SK-N-SH (cell line): ENCODE results near the gene PIEZO2. TPM values are rescaled to one million over a fixed set of nuclear protein-coding genes. Genes with fewer than 3 reads are reported as not detected.
"Not testable (repeated sequence)": the region's sequence is repeated elsewhere in the genome, so short reads cannot be mapped to it uniquely, and the experiment has no call there.

ENCODE experiments used
- CTCF ChIA-PET: fragments of 300-600, 350-600 bp; formaldehyde crosslinking; extraction: SDS; loops from one replicate; lab custom pipeline; 2021; lab: Yijun Ruan, JAX
- POLR2A ChIA-PET: fragments of 350-600 bp; sonication (Branson Sonifier 250); formaldehyde crosslinking; extraction: SDS; loops from one replicate; lab custom pipeline; 2020; ENCODE audit warnings: antibody characterized with exemption, inconsistent platforms; lab: Yijun Ruan, JAX
- DNase-seq: peaks from one replicate; pipeline ENCODE4 v3.0.0; 2012
- H2AFZ ChIP-seq: fragments of 200-600 bp; sonication (generic); 2 replicates; pipeline ENCODE4 v1.8.1; 2016; ENCODE audit warnings: antibody characterized with exemption, mild to moderate bottlenecking, low read depth
- H3F3A ChIP-seq: fragments of 200-600 bp; sonication (generic); replicated peaks from 2 replicates; pipeline ENCODE3; 2016; ENCODE audit warnings: antibody characterized with exemption, mild to moderate bottlenecking; ENCODE audit not compliant: insufficient read depth
- H3K27ac ChIP-seq, 2 experiments: fragments of 200-500 bp in 1 of 2; fragments of 200-600 bp in 1 of 2; sonication (Bioruptor generic) in 1 of 2; sonication (generic), shearing (Covaris generic) in 1 of 2; 2 replicates each; pipeline versions ENCODE4 v1.5.1 to v1.6.1; 2014 to 2016; ENCODE audit warnings: low read depth in 2 of 2, inconsistent platforms in 1 of 2, low read length in 1 of 2, mild to moderate bottlenecking in 1 of 2, mixed read lengths in 1 of 2
- H3K27me3 ChIP-seq: fragments of 200-600 bp; sonication (generic), shearing (Covaris generic); 2 replicates; pipeline ENCODE4 v1.6.1; 2016; ENCODE audit warnings: mixed run types; ENCODE audit not compliant: insufficient read depth
- H3K36me3 ChIP-seq, 2 experiments: fragments of 200-500 bp in 1 of 2; fragments of 200-600 bp in 1 of 2; sonication (Bioruptor generic) in 1 of 2; sonication (generic) in 1 of 2; replicated peaks in 1 of 2; 2 replicates each; pipeline versions ENCODE3 to v1.5.1; 2014 to 2016; ENCODE audit warnings: low read length in 1 of 2, mild to moderate bottlenecking in 1 of 2; ENCODE audit not compliant: insufficient read depth in 2 of 2, control insufficient read depth in 1 of 2
- H3K4me1 ChIP-seq, 2 experiments: fragments of 200-500 bp in 1 of 2; fragments of 200-600 bp in 1 of 2; sonication (Bioruptor generic) in 1 of 2; sonication (generic), shearing (Covaris generic) in 1 of 2; 2 replicates each; pipeline versions ENCODE4 v1.5.1 to v1.6.1; 2014 to 2016; ENCODE audit warnings: low read depth in 1 of 2, low read length in 1 of 2, mixed run types in 1 of 2; ENCODE audit not compliant: insufficient read depth in 2 of 2, control insufficient read depth in 1 of 2
- H3K4me2 ChIP-seq: fragments of 200-600 bp; sonication (generic), shearing (Covaris generic); 2 replicates; pipeline ENCODE4 v1.6.1; 2017; ENCODE audit warnings: mixed run types
- H3K4me3 ChIP-seq, 2 experiments: fragments of 200-500 bp in 1 of 2; fragments of 200-600 bp in 1 of 2; sonication (Bioruptor generic) in 1 of 2; sonication (generic), shearing (Covaris generic) in 1 of 2; 2 replicates each; pipeline versions ENCODE4 v1.5.1 to v1.8.1; 2014 to 2016; ENCODE audit warnings: low read depth in 2 of 2, inconsistent platforms in 1 of 2, low read length in 1 of 2, mild to moderate bottlenecking in 1 of 2, mixed read lengths in 1 of 2, moderate library complexity in 1 of 2
- H3K79me2 ChIP-seq: fragments of 200-600 bp; sonication (generic); 2 replicates; pipeline ENCODE4 v1.8.1; 2017; ENCODE audit warnings: mild to moderate bottlenecking; ENCODE audit not compliant: insufficient read depth
- H3K9ac ChIP-seq: fragments of 200-600 bp; sonication (generic); 2 replicates; pipeline ENCODE4 v1.6.1; 2017; ENCODE audit warnings: mixed run types
- H3K9me2 ChIP-seq: fragments of 200-600 bp; sonication (generic); 2 replicates; pipeline ENCODE4 v1.6.1; 2017; ENCODE audit warnings: mixed run types
- H3K9me3 ChIP-seq: fragments of 200-600 bp; sonication (generic); 2 replicates; pipeline ENCODE4 v1.6.1; 2017; ENCODE audit warnings: mixed run types, mild to moderate bottlenecking, moderate library complexity
- H4K20me1 ChIP-seq: fragments of 200-600 bp; sonication (generic); 2 replicates; pipeline ENCODE4 v1.6.1; 2017; ENCODE audit warnings: mild to moderate bottlenecking, mixed run types; ENCODE audit not compliant: insufficient read depth
- CHD2 ChIP-seq: fragments of 150-350 bp; IDR thresholded peaks from 2 replicates; pipeline ENCODE4 v1.6.1; 2018; ENCODE audit warnings: low read length; ENCODE audit not compliant: partially characterized antibody
- ELF1 ChIP-seq: IDR thresholded peaks from 2 replicates; pipeline ENCODE4 v1.4.0; 2012
- EP300 ChIP-seq, 2 experiments: IDR thresholded peaks; 2 replicates each; pipeline versions ENCODE4 v1.4.0 to v1.6.1; 2012; ENCODE audit warnings: borderline replicate concordance in 1 of 2, low read depth in 1 of 2, low read length in 1 of 2
- EZH2phosphoT487 ChIP-seq: fragments of 200-600 bp; sonication (generic); IDR thresholded peaks from 2 replicates; pipeline ENCODE4 v1.6.1; 2017; ENCODE audit warnings: low read depth, mixed run types, mild to moderate bottlenecking, antibody characterized with exemption, moderate library complexity, borderline replicate concordance
- FOXJ3 ChIP-seq: sonication (generic); formaldehyde crosslinking; IDR thresholded peaks from 2 replicates; pipeline ENCODE4 v1.5.1; 2020; ENCODE audit warnings: mild to moderate bottlenecking, missing genetic modification reagents
- GABPA ChIP-seq: IDR thresholded peaks from 2 replicates; pipeline ENCODE4 v1.4.0; 2012; ENCODE audit warnings: low read depth, mild to moderate bottlenecking
- GATA2 ChIP-seq: sonication (generic); formaldehyde crosslinking; IDR thresholded peaks from 2 replicates; pipeline ENCODE4 v1.5.0; 2020; ENCODE audit warnings: mild to moderate bottlenecking, missing genetic modification reagents
- MXI1 ChIP-seq: IDR thresholded peaks from 2 replicates; pipeline ENCODE4 v1.6.1; 2012; ENCODE audit warnings: mild to moderate bottlenecking, low read depth, low read length, improper control_type of control experiment
- NFIC ChIP-seq: IDR thresholded peaks from 2 replicates; pipeline ENCODE4 v1.4.0; 2012; ENCODE audit warnings: borderline replicate concordance
- PBX3 ChIP-seq: IDR thresholded peaks from 2 replicates; pipeline ENCODE4; 2012
- POLR2AphosphoS5 ChIP-seq: IDR thresholded peaks from 2 replicates; pipeline ENCODE4 v1.6.1; 2012; ENCODE audit warnings: low read depth, low read length
- RAD21 ChIP-seq: IDR thresholded peaks from 2 replicates; pipeline ENCODE4 v1.6.1; 2012; ENCODE audit warnings: mild to moderate bottlenecking, low read length
- RCOR1 ChIP-seq: fragments of 150-350 bp; IDR thresholded peaks from 2 replicates; pipeline ENCODE4 v1.6.1; 2017; ENCODE audit warnings: antibody characterized with exemption, low read length
- RFX5 ChIP-seq: IDR thresholded peaks from 2 replicates; pipeline ENCODE4 v1.6.1; 2012; ENCODE audit warnings: mild to moderate bottlenecking, improper control_type of control experiment, low read length
- RXRA ChIP-seq: IDR thresholded peaks from 2 replicates; pipeline ENCODE4 v1.4.0; 2012; ENCODE audit warnings: low read depth, mild to moderate bottlenecking, borderline replicate concordance
- SMC3 ChIP-seq: IDR thresholded peaks from 2 replicates; pipeline ENCODE4 v1.6.1; 2012; ENCODE audit warnings: low read depth, low read length, improper control_type of control experiment
- TAF1 ChIP-seq: IDR thresholded peaks from 2 replicates; pipeline ENCODE4 v1.6.1; 2012; ENCODE audit warnings: low read depth, mild to moderate bottlenecking, low read length, moderate library complexity, borderline replicate concordance
- TEAD4 ChIP-seq: IDR thresholded peaks from 2 replicates; pipeline ENCODE4 v1.4.0; 2012; ENCODE audit warnings: mild to moderate bottlenecking, borderline replicate concordance; ENCODE audit not compliant: insufficient read depth
- YY1 ChIP-seq: IDR thresholded peaks from 2 replicates; pipeline ENCODE4 v1.4.0; 2012; ENCODE audit warnings: low read depth, mild to moderate bottlenecking
- ZBTB33 ChIP-seq: IDR thresholded peaks from 2 replicates; pipeline ENCODE4 v1.4.0; 2012; ENCODE audit warnings: low read depth, borderline replicate concordance
- WGBS: methylation state at CpG from one replicate; pipeline ENCODE4 v1.1.6; 2017; ENCODE audit warnings: low lambda C conversion rate; 5-methylcytosine and 5-hydroxymethylcytosine counted together
- polyA plus RNA-seq, 3 experiments: library from polyadenylated mRNA; depleted of rRNA; stranded (reverse); fragments of >200 nt; gene quantifications; 2 replicates each; pipeline ENCODE4 v1.2.3, GENCODE V29; 2012

Gene PIEZO2
- polyA plus RNA-seq, 1 of the 3 experiments (the other 2 are of a cell fraction): not detected

GRCh38 chr18:10846657-10847407 is 302.5 kb downstream of the PIEZO2 start:
- Histone ChIP-seq H3K9me2 (no peaks in the 10 kb centered on the region), H4K20me1 (no peaks in the 10 kb centered on the region), H3K4me2 (no peak overlapping the region), H3K4me3 (no peak overlapping the region), H3K27me3 (peaks cover 22% of the 10 kb centered on the region; the same call in 1 of the 2 replicates), H3F3A (no peaks in the 10 kb centered on the region), H3K27ac (no peak overlapping the region), H3K4me1 (no peaks in the 10 kb centered on the region), H3K36me3 (no peaks in the 10 kb centered on the region), H3K9me3 (no peaks in the 10 kb centered on the region), H2AFZ (no peak overlapping the region), H3K79me2 (no peaks in the 10 kb centered on the region), H3K9ac (no peak overlapping the region)
- ChIA-PET CTCF (no interaction called here), POLR2A (no interaction called here)
- 13% methylated on average over 6 of the region's 6 CpGs for WGBS
- TF ChIP-seq RAD21 (no peak), EP300 (IDR thresholded peaks at IDR 0.05; ENCODE audit: borderline replicate concordance in 1 of 2, low read depth in 1 of 2, low read length in 1 of 2) (no peak), EZH2phosphoT487 (no peak), RFX5 (no peak), RCOR1 (no peak), NFIC (no peak), MXI1 (no peak), RXRA (no peak), FOXJ3 (CRISPR knock-in tag) (no peak), POLR2AphosphoS5 (no peak), TEAD4 (no peak), ZBTB33 (no peak), ELF1 (no peak), SMC3 (no peak), TAF1 (no peak), PBX3 (no peak), GATA2 (CRISPR knock-in tag) (no peak), YY1 (no peak), CHD2 (no peak), GABPA (no peak)
- DNase-seq: no peak

GRCh38 chr18:10846035-10846434 is 303.3 kb downstream of the PIEZO2 start:
- H3K27ac ChIP-seq, H3K4me3 ChIP-seq, H3K9ac ChIP-seq, H3F3A ChIP-seq, H3K79me2 ChIP-seq, H3K9me2 ChIP-seq, H3K4me1 ChIP-seq, H2AFZ ChIP-seq, H3K4me2 ChIP-seq, DNase-seq, H3K36me3 ChIP-seq, POLR2A ChIA-PET, H4K20me1 ChIP-seq, H3K9me3 ChIP-seq: not testable (repeated sequence)
- CTCF ChIA-PET: interaction anchor here (0.6 to 0.8 kb wide), 2 partner anchors 654 to 707 kb away, joined by 3 read pairs; no protein-coding TSS in a partner anchor
- 0% methylated on average over 2 of the region's 2 CpGs for WGBS
- peaks cover 22% of the 10 kb centered on the region; the same call in 1 of the 2 replicates for H3K27me3 ChIP-seq
